K562 (cell line): ENCODE data around the gene ZRANB1. TPM values are rescaled to one million over a fixed set of nuclear protein-coding genes. Genes with fewer than 3 reads are reported as not detected.

Experiments
- CUX1 ChIP-seq: fragments of 200-800 bp; sonication (Bioruptor generic); IDR thresholded peaks from 2 replicates; pipeline ENCODE4 v1.6.1; 2016; ENCODE audit warnings: missing genetic modification characterization, missing compliant biosample characterization
- PTTG1 ChIP-seq: fragments of 450-650 bp; IDR thresholded peaks from 2 replicates; pipeline ENCODE4 v1.6.1; 2016; ENCODE audit warnings: low read depth, mild to moderate bottlenecking, missing genetic modification characterization, missing compliant biosample characterization
- RBM22 ChIP-seq: fragments of 200-400 bp; formaldehyde crosslinking; IDR thresholded peaks from 2 replicates; pipeline ENCODE4 v1.6.1; 2018; ENCODE audit warnings: low read length, low read depth; ENCODE audit not compliant: poor library complexity, severe bottlenecking
- SMARCA4 ChIP-seq: fragments of 450-650 bp; IDR thresholded peaks from 2 replicates; pipeline ENCODE4 v1.6.1; 2016
- SOX6 ChIP-seq: fragments of 450-650 bp; IDR thresholded peaks from 2 replicates; pipeline ENCODE4 v1.6.1; 2014; ENCODE audit warnings: mild to moderate bottlenecking
- STAT5A ChIP-seq: IDR thresholded peaks from 2 replicates; pipeline ENCODE4 v1.6.1; 2012; ENCODE audit warnings: low read length, inconsistent platforms, borderline replicate concordance
- TCF3 ChIP-seq: sonication (generic); formaldehyde crosslinking; IDR thresholded peaks from 2 replicates; pipeline ENCODE4 v1.4.0; 2020; ENCODE audit warnings: mild to moderate bottlenecking, missing genetic modification reagents
- U2AF2 ChIP-seq: fragments of 200-400 bp; formaldehyde crosslinking; optimal IDR thresholded peaks from 2 replicates; pipeline ENCODE3; 2017; ENCODE audit warnings: low read depth, mild to moderate bottlenecking, low read length
- ZNF280A ChIP-seq: fragments of 450-650 bp; IDR thresholded peaks from 2 replicates; pipeline ENCODE4 v1.6.1; 2018; ENCODE audit warnings: mild to moderate bottlenecking, low read depth; ENCODE audit not compliant: partially characterized antibody
- polyA plus RNA-seq, 8 experiments: library from polyadenylated mRNA; depleted of rRNA in 4 of 8; stranded (reverse) in 5 of 8; unstranded in 3 of 8; fragments of >200 nt; fragmentation: Nextera tagmentation in 2 of 8; fragmentation: Illumina TruSeq in 1 of 8; extraction: Ambion mirVana in 2 of 8; extraction: Trizol in 1 of 8; gene quantifications; 2 replicates each; pipeline versions ENCODE4 v1.2.1 to v1.2.3, GENCODE V29; 2011 to 2014; ENCODE audit warnings: inconsistent platforms in 1 of 8, missing spikeins in 1 of 8
- total RNA-seq, 7 experiments: library from RNA; depleted of rRNA in 6 of 7; stranded (reverse); fragments of >200 nt in 6 of 7; fragmentation: Illumina TruSeq in 2 of 7; extraction: Trizol in 2 of 7; gene quantifications; 2 replicates each; pipeline versions ENCODE4 v1.2.1 to v1.2.3, GENCODE V29; 2011 to 2021; ENCODE audit warnings: low replicate concordance in 1 of 7
- TF ChIP-seq, protein P1 (sequence below), 2 experiments: fragments of 150-350 bp in 1 of 2; IDR thresholded peaks; 2 replicates each; pipeline ENCODE4 v1.6.1; 2012 to 2016; ENCODE audit warnings: low read depth in 2 of 2, low read length in 2 of 2, mild to moderate bottlenecking in 1 of 2, moderate library complexity in 1 of 2
- TF ChIP-seq, protein P2 (sequence below), 3 experiments: IDR thresholded peaks in 2 of 3; conservative IDR thresholded peaks in 1 of 3; 2 replicates each; pipeline ENCODE4 v1.5.1; 2011 to 2012; ENCODE audit warnings: low read length in 3 of 3, mild to moderate bottlenecking in 3 of 3, control low read depth in 2 of 3, improper control_type of control experiment in 1 of 3, inconsistent platforms in 1 of 3, low read depth in 1 of 3, mixed read lengths in 1 of 3, moderate library complexity in 1 of 3; ENCODE audit not compliant: insufficient read depth in 2 of 3

Gene ZRANB1
- total and polyA plus RNA-seq, 9 of the 15 experiments (the other 6 are each of a cell fraction or from before 2014, with no cell fraction given): 0.07 to 1.1 (median 0.64) TPM

DNA sequence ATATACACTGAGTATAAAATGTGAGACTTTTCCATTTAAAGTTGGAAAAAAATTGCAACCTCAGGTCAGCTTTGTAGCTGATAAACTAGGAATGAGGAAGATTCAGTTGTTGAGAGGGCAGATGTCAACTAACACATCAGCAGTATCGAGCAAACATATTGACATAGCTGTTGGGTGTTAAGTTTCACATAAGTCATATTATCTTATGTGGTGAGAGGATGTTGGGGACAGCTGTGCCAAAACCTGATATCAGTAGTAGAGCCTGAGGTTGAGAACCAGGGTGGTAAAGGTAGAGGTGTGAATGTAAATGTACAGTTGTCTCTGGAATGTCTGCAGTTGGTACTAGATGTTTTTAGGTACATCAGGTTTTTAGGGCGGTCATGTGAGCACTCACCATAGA is 5.0 kb downstream of the ZRANB1 start (continued):
- 0 out of 2 replicates have a peak, but pooled peaks have one; percentile 32 for TF ChIP-seq CUX1 (CRISPR knock-in tag)
- TF ChIP-seq SOX6: peak; percentile 80
- no peak for TF ChIP-seq ZNF280A
- peak; percentile 49 for TF ChIP-seq RBM22
- TF ChIP-seq, protein P1, sequence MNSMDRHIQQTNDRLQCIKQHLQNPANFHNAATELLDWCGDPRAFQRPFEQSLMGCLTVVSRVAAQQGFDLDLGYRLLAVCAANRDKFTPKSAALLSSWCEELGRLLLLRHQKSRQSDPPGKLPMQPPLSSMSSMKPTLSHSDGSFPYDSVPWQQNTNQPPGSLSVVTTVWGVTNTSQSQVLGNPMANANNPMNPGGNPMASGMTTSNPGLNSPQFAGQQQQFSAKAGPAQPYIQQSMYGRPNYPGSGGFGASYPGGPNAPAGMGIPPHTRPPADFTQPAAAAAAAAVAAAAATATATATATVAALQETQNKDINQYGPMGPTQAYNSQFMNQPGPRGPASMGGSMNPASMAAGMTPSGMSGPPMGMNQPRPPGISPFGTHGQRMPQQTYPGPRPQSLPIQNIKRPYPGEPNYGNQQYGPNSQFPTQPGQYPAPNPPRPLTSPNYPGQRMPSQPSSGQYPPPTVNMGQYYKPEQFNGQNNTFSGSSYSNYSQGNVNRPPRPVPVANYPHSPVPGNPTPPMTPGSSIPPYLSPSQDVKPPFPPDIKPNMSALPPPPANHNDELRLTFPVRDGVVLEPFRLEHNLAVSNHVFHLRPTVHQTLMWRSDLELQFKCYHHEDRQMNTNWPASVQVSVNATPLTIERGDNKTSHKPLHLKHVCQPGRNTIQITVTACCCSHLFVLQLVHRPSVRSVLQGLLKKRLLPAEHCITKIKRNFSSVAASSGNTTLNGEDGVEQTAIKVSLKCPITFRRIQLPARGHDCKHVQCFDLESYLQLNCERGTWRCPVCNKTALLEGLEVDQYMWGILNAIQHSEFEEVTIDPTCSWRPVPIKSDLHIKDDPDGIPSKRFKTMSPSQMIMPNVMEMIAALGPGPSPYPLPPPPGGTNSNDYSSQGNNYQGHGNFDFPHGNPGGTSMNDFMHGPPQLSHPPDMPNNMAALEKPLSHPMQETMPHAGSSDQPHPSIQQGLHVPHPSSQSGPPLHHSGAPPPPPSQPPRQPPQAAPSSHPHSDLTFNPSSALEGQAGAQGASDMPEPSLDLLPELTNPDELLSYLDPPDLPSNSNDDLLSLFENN (IDR thresholded peaks at IDR 0.05; ENCODE audit: low read depth in 2 of 2, low read length in 2 of 2): peak in 1 of 2 experiments; percentile 70; a peak in 1 of 4 replicates
- peak; percentile 69 for TF ChIP-seq STAT5A
- TF ChIP-seq SMARCA4: peak; percentile 74; the same call in 1 of the 2 replicates
- TF ChIP-seq TCF3 (CRISPR knock-in tag): peak; percentile 93
- TF ChIP-seq PTTG1 (tag): no peak
- TF ChIP-seq U2AF2: no peak
- TF ChIP-seq, protein P2, sequence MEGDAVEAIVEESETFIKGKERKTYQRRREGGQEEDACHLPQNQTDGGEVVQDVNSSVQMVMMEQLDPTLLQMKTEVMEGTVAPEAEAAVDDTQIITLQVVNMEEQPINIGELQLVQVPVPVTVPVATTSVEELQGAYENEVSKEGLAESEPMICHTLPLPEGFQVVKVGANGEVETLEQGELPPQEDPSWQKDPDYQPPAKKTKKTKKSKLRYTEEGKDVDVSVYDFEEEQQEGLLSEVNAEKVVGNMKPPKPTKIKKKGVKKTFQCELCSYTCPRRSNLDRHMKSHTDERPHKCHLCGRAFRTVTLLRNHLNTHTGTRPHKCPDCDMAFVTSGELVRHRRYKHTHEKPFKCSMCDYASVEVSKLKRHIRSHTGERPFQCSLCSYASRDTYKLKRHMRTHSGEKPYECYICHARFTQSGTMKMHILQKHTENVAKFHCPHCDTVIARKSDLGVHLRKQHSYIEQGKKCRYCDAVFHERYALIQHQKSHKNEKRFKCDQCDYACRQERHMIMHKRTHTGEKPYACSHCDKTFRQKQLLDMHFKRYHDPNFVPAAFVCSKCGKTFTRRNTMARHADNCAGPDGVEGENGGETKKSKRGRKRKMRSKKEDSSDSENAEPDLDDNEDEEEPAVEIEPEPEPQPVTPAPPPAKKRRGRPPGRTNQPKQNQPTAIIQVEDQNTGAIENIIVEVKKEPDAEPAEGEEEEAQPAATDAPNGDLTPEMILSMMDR (IDR thresholded peaks at IDR 0.05 in 2 of 3, conservative IDR thresholded peaks at IDR 0.05 in 1 of 3; ENCODE audit: insufficient read depth in 2 of 3, low read depth in 1 of 3, low read length in 3 of 3): no peak
- TF ChIP-seq, all 486 proteins: peak for 54
